Measurements from ENCODE around the gene HNRNPUL2.

Gene HNRNPUL2

DNA sequence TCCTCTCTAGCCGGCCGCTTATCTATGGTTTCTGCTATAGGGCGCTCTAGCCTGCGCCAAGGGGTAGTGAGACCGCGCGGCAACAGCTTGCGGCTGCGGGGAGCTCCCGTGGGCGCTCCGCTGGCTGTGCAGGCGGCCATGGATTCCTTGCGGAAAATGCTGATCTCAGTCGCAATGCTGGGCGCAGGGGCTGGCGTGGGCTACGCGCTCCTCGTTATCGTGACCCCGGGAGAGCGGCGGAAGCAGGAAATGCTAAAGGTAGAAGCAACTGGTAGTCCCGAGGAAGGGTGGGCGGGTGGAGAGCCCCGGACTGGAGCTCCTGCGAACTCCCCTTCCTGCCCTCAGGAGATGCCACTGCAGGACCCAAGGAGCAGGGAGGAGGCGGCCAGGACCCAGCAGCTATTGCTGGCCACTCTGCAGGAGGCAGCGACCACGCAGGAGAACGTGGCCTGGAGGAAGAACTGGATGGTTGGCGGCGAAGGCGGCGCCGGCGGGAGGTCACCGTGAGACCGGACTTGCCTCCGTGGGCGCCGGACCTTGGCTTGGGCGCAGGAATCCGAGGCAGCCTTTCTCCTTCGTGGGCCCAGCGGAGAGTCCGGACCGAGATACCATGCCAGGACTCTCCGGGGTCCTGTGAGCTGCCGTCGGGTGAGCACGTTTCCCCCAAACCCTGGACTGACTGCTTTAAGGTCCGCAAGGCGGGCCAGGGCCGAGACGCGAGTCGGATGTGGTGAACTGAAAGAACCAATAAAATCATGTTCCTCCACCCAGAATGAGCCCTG is 55.5 kb downstream of the HNRNPUL2 start, which contains the start of the genes LBHD1 and UQCC3:
LBHD1 (minus strand) TSS at position 660 of the 782 bp plus-strand sequence. CDS start 2,236 bp downstream, outside the sequence.
UQCC3 (plus strand) TSS at position 66 of the 782 bp plus-strand sequence; CDS start at position 139, 73 bp downstream.
- peak; percentile 49 to 52 for DNase-seq (ENCODE audit: low read depth in 1 of 2, low spot score in 1 of 2)

DNA sequence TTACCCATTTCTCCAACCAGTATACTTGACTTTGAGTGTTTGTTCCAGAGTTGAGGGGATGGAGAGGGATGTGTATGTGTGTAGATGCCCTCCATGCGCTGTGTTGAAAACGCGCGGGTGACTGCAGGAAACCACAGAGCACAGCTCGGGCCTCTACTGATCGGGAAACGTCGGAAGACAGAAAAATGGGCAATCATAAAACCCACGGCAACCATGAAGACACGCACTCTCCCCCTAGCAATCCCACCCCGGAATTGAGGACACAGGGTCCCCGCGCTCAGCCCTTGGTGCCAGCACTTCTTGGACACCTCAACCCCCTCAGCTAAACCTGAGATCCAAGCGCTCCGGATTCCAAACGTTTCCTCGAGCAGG is 56.0 kb downstream of the HNRNPUL2 start:
- peak in 1 of 2 donors; percentile 12 for DNase-seq (ENCODE audit: low read depth in 1 of 2, low spot score in 1 of 2)

DNA sequence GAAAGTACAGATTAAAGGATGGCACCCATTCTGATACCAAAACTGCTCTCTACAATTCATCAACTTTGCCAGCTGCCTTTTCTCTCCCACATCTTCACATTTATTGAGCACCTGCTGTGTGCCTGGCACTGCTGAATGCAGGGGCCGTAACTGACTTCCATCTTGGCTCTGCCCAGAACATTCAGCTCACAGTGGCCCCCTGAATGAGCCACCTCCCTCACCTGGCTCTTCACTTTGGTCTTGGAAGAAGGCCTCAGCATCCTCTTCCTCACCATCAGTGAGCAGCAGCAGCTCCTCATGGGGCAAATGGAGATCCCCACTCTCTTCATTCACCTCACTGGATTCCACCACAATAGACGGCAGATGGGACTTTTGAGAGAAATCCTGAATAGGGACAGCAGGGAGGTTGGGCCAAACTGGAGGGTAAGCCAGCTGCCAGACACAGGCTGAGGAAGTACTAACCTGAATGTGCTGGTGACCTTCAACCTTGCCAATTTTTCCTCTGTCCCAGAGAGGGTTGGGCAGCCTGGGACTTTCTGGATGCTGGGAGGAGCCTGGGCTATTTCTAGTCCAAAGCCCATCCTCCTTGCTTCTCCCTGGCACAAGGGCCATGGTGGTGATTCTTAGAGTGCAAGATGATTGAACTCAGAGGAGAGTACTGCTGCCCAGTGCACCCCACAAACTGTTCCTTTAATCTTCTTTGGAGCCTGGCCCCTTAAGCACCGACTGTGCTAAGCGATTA is 57.7 kb downstream of the HNRNPUL2 start:
- DNase-seq (ENCODE audit: low read depth in 1 of 2, low spot score in 1 of 2) = no peak

DNA sequence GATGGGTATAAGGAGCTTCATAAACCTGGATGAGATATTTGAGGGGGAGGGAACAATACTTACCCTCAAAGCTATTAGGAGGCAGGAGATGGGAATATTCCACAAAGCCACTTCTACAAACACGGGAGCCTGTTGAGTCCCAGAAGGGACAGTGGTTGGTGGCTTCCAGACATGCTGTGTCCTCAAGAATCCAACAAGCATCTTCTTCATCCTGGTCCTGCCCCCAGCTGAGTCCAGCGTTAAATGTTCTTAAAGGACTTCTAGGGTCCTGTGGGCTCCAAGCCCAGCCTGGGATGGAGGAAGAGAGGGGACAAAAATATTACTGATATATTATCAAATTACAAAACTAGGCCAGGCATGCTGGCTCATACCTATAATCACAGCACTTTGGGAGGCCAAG is 59.8 kb downstream of the HNRNPUL2 start:
- DNase-seq (ENCODE audit: low read depth in 1 of 2, low spot score in 1 of 2) = no peak

DNA sequence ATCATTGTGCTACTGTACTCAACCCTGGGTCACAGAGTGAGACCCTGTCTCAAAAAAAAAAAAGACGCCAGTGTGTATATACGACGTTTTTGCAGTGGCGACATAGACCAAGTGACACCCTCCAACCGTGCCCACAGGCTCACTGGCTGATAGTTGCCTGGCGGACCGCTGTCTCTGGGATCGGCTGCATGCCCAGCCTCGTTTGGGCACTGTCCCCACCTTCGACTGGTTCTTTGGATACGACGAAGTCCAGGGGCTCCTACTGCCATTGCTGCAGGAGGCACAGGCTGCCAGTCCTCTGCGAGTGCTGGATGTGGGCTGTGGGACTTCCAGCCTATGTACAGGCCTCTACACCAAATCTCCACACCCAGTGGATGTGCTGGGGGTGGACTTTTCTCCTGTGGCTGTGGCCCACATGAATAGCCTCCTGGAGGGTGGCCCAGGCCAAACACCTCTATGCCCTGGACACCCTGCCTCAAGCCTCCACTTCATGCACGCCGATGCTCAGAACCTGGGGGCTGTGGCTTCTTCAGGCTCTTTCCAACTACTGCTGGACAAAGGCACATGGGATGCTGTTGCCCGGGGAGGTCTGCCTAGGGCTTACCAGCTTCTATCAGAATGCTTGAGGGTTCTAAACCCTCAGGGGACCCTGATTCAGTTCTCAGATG is 60.9 kb downstream of the HNRNPUL2 start:
- DNase-seq (ENCODE audit: low read depth in 1 of 2, low spot score in 1 of 2) = no peak

DNA sequence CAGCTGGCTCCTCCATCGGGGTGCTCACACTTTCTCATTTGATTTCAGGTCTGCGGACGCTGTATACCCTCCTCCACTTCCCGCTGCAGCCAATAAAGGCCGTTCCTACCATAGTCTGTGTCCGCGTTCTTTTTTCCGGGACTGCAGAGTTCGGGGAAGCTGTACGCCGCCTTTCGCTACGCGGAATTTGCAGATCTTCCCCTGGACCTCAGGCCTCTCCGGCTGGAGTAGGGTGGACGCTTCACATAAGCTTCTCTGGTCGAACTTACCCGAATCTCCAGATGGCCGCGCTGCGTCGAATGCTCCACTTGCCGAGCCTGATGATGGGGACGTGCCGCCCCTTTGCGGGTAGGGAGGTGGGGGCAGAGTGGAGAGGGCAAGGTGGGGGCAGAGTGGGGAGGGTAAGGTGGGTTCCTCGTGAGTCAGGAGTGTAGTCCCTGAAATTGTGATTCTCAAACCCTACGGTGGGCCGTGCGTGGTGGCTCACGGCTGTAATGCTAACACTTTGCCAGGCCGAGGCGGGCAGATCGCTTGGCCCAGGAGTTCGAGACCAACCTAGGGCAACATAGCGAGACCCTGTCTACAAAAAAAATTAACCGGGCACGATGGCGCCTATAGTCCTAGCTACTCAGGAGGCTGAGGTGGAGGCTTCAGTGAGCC is 61.5 kb downstream of the HNRNPUL2 start:
- DNase-seq (ENCODE audit: low read depth in 1 of 2, low spot score in 1 of 2) = peak; percentile 30 to 40

DNA sequence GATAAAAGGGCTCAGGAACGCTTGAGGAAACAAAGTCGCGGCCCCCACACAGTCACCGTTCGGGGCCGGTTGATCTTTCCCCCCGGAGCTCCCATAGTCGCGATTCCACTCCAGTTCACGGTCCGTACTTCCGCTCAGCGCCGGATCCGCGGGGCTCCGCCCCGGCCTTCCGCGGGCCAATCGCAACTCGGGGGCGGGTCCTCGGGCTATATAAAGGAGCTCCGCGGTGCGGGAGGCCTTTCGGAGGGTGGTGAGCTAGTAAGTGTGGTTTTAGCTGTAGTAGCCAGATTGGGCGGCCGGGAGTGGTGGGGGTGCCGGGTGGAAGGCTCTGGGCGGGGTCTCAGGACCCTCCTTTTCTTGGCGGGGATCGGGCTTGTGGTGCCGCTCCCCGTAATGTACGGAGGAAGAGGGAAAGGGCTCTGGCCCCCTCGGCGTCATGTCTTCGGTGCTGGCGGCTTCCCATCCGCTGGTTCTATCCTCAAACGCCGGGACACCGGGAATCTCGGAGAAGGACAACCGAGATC is 62.1 kb downstream of the HNRNPUL2 start, which contains the start of the genes C11orf98 and CSKMT:
C11orf98 (minus strand) TSS at position 136 of the 524 bp plus-strand sequence; CDS start at position 95, 41 bp downstream.
CSKMT (plus strand) TSS at position 238 of the 524 bp plus-strand sequence. CDS start 568 bp downstream, outside the sequence.
- peak; percentile 91 to 94 for DNase-seq (ENCODE audit: low read depth in 1 of 2, low spot score in 1 of 2)

DNA sequence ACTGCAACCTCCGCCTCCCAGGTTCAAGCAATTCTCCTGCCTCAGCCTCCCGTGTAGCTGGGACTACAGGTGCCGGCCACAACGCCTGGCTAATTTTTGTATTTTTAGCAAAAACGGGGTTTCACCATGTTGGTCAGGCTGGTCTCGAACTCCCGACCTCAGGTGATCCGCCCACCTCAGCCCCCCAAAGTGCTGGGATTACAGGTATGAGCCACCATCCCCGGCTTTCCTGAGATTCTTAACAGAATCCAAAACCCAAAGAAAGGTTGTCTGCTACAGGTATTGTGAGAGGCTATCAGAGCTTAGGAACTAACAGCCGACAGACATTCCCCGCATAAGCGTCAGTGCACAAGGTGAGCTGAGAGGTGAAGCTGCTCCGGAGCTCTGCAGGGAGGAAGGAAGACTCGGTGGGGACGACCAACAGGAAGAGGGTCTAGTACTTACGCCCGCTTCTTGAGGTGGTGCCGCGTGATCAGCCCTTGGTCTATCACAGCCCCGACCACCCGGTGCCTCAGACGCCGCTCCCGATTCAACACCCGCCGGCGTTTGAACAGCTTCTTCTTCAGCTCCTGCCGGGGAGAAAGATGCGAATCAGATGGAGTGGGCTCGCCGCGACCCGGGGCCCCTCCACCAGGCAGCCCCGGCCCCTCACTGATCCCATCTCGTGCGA is 62.7 kb downstream of the HNRNPUL2 start:
- peak in 1 of 2 donors; percentile 30 for DNase-seq (ENCODE audit: low read depth in 1 of 2, low spot score in 1 of 2)

All from activated T-helper 1 cell treated with anti-CD3 and anti-CD28 coated beads, Interleukin-2, amount 50 U/mL, for 16 hours (primary cell).